NCI-H460 (cell line): ENCODE results near the gene ERCC6L. TPM values are rescaled to one million over a fixed set of nuclear protein-coding genes. Genes with fewer than 3 reads are reported as not detected.

ENCODE experiments used
- DNase-seq: peaks from one replicate; pipeline ENCODE4 v3.0.0-alpha.2; 2016; ENCODE audit warnings: low read depth; ENCODE audit errors: extremely low read depth
- polyA plus RNA-seq: library from polyadenylated mRNA; depleted of rRNA; stranded (reverse); fragments of >200 nt; gene quantifications from 2 replicates; pipeline ENCODE4 v1.2.3, GENCODE V29; 2014; cell fraction: nucleus; rRNA removed
- total RNA-seq: library from RNA; depleted of rRNA; stranded (reverse); fragments of >200 nt; shearing (Covaris generic); gene quantifications from 2 replicates; pipeline ENCODE4 v1.2.3, GENCODE V29; 2014; rRNA removed

Gene ERCC6L, protein sequence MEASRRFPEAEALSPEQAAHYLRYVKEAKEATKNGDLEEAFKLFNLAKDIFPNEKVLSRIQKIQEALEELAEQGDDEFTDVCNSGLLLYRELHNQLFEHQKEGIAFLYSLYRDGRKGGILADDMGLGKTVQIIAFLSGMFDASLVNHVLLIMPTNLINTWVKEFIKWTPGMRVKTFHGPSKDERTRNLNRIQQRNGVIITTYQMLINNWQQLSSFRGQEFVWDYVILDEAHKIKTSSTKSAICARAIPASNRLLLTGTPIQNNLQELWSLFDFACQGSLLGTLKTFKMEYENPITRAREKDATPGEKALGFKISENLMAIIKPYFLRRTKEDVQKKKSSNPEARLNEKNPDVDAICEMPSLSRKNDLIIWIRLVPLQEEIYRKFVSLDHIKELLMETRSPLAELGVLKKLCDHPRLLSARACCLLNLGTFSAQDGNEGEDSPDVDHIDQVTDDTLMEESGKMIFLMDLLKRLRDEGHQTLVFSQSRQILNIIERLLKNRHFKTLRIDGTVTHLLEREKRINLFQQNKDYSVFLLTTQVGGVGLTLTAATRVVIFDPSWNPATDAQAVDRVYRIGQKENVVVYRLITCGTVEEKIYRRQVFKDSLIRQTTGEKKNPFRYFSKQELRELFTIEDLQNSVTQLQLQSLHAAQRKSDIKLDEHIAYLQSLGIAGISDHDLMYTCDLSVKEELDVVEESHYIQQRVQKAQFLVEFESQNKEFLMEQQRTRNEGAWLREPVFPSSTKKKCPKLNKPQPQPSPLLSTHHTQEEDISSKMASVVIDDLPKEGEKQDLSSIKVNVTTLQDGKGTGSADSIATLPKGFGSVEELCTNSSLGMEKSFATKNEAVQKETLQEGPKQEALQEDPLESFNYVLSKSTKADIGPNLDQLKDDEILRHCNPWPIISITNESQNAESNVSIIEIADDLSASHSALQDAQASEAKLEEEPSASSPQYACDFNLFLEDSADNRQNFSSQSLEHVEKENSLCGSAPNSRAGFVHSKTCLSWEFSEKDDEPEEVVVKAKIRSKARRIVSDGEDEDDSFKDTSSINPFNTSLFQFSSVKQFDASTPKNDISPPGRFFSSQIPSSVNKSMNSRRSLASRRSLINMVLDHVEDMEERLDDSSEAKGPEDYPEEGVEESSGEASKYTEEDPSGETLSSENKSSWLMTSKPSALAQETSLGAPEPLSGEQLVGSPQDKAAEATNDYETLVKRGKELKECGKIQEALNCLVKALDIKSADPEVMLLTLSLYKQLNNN
- 6.7 and 7.1 TPM in 2 replicates for total RNA-seq
- polyA plus RNA-seq: 7.1 and 8.5 TPM in 2 replicates

DNA sequence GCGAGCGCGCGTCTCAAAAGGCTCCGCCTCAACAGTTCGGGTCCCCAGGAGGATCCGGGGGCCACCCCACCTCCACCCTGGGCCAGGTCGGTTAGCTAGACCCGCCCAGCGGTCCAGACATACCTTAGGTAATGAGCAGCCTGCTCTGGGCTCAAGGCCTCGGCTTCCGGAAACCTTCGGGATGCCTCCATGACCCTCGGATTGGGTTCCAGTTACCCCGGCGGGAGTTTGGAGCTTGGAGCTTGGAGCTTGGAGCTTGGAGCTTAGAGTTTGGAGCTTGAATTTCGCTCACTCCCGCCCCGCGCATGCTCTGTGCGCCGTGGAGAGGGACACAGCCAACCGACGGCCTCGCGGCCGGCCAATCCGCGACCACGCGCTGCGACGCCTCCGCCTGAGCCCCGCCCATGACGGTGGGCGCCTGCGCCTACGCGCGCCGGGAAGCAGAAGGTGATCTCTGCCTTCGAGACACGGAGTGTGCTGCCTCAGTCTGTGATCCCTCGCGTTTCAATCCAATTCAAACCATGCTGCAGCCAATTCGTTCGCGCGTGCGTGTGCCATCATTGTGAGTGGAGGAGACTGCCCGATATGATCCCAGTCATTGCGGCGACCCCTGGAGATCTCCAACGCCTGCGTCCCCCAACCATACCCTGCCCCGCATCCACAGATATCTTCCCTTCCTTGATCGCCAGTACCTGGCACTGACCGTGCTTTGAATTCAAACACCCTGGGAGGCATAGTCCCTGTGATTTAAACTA, at the start of gene ERCC6L:
ERCC6L (minus strand) TSS at position 307 of the 755 bp plus-strand sequence; CDS start at position 191, 116 bp downstream.
- peak; percentile 87 for DNase-seq

DNA sequence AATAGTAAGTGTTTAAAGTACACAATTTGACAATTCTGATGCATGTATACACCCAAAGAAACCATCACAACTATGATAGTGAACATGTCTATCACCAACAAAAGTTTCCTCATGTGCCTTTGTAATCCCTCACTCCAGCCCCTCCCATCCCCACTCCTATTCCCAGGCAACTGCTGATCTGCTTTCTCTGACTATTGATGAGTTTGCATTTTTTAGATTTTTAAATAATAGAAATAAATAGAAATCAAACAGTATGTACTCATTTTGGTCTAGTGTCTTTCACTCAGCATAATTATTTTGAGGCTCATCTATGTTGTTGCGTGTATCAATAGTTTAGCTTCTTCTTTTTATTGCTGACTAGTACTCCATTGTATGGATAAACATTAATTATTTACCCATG, 43.5 kb upstream of the ERCC6L start:
- DNase-seq: no peak

DNA sequence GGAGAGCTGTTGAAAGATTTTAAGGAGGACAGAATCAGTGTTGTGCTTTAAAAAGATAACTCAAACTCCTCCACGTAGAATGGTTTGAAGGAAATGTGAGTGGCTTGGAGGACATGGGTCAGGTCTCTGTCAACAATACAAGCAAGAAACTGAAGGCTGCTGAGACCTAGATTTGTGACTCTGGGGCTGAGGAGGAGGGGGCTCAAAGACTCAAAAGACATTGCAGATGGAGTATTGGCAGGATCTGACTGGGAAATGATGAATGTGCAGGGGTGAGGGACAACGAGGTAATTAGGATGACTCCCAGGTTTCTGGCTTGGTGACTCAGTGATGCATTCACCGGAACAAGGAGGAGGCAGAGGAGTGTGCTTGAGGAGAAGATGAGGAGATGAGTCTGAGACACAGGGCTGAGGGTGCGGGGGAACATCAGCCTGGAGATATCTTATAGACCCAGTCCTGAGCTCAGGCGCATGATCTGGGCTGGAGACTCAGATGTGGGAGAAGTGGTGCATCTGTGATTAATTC, 41.6 kb upstream of the ERCC6L start:
- DNase-seq: no peak

DNA sequence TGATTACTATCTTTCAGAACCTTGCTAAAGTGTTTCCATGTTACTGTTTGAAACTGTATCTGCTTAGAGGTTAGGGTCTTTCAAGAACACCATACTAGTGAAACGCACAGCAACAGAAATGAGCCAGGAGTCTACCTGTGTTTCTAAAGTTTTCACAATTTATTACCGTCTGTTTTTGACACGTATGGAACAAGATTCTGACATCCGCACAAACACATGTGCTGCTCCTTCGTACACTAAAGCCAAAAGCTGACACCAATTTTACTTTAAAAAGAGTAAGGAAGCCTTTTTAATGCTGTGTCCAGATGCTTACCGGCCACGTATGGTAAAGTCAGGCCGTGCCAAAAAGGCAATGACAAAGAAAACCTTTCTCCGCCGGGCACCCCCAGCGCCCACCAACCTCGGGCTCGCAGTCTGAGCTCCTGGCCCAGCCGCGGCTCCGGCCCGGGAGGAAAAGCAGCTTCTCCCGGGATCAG, 37.7 kb upstream of the ERCC6L start:
- no peak for DNase-seq

DNA sequence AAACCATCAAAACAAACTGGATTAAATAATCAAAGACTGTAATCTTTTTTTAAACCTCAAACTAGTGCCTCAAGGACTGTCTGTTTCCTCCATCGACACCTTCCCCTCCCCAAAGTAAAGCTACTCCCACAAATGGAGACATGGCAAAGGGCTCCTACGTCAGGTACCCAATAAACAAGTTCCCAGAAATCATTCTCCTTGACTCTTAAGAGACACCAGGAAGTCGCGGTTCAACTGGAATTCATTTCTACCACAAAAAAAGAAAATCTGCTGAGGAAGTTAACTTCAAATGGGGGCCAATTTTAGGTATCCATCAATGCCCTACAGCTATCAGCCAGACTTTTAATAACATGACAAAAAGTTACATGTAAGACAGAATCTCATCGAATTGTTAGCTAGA, 35.7 kb upstream of the ERCC6L start:
- DNase-seq: no peak

DNA sequence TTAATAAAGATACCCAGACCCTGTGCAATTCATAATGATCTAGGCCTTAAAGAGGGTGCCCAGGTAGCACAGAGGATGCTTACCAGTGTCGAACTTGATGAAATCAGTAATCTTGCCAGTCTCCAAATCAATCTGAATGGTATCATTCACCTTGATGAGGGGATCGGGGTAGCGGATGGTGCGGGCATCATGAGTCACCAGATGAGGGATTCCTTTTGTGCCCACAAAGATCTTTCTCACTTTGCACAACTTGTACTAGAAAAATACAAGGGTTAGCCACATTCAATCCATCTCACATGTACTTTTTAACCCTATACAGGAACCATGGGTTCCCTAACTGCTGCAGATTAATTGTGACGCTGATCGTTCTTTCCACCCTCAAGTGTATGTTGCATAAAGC, 34.9 kb upstream of the ERCC6L start:
- no peak for DNase-seq

DNA sequence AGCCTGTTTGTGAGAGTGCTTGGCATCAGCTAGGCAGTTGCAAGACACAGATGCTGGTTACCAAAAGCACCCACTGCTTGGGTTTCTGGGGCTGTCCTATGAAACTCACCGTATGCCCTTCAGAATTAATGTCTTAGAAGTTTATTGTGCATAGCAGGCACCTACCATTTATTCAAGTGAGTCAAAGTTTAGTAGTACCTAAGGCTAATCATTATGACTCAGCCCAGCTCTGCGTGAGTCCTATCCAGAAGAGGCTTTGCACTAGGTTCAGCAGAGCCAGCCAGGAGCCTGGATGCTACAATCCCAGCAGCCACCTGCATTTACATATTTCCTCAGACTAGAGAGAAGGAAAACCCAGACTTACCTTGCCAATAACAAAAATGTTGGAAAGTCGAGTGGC, 34.0 kb upstream of the ERCC6L start:
- no peak for DNase-seq

DNA sequence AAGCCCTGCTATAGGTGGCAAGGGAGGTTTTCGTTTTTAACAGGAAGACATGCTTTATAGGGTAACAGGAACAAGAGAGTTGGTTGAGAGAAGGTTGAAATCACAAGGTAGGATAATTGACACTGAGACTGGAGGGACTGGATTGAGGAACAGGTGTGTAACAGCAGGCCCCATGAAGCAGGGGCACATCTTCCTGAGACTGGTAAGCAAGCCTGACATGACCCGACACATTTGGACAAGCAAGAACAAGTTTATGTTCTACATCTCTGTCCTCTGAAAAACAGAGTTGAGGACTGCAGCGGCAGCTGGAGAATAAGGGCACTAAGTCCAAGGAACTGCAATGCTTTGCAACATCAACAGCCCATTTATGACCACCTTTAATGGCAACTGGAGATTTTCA, 33.0 kb upstream of the ERCC6L start:
- DNase-seq: no peak

DNA sequence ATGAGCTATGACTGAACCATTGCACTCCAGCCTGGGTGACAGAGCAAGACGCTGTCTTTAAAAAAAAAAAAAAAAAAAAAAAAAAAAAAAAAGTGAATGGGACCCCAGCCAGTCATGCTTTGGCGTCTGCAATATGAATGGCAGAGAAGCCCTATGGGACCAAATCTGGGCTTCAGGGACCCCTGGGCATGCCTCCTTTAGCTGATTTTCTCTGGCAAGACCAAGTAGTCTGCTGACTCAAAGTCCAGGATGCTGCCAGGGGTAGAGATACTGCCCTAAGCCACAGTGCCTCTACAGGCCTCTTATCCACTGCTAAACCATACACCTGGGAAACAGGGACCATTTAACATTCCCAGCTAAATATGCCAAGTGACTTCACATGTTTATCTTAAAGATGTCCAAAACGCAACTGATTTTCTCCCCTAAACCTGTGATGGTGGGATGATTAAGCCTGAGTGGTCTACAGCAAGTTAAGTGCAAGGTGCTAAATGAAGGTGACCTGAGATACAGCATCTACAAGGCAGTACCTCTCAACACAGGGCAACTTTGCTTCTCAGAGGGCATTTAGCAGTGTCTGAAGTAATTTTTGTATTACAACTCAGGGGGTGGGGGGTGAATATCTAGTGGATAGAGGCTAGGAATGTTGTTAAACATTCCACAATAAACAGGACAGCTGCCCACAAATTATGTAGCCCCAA, 32.4 kb upstream of the ERCC6L start:
- DNase-seq: no peak

DNA sequence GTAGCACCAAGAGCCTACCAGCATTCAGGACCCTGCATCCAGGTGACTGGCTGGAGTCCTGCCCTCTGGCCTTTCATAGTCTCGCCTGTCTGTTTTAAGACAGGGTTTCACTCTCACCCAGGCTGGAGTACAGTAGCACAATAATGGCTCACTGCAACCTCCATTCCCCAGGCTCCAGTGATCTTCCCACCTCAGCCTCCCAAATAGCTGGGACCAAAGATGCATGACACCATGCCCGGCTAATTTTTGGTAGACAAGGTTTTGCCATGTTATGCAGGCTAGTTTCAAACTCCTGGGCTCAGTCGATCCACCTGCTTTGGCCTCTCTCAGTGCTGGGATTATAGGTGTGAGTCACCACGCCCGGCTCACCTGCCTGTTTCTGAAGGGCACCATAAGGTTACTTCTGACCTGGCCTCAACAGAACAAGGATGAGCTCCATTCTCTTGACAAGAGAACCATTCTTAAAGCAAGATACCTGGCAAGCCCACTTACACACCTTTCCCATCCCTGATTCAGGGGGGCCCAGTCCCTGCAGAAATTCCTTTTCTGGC, 31.6 kb upstream of the ERCC6L start:
- DNase-seq: no peak

DNA sequence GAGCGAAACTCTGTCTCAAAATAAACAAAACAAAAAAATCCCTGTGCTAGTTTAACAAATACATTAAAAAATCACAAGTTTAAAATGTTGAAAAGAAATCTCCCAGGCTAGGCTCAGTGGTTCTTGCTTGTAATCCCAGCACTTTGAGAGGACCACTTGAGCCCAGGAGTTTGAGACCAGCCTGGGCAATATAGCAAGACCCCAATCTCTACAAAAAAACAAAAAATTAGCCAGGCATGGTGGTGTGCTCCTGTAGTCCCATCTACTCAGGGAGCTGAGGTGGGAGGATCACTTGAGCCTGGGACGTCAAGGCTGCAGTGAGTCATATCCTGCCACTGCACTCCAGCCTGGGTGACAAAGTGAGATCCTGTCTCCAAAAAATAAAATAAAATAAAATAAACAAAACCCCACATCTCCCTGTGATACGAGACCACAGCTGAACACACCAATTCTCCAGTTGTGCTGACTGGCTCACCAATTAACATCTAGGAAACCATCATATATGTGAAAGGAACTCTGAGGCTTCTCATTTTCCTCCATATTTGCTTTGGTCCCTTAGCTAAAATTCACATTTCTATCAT, 30.9 kb upstream of the ERCC6L start:
- no peak for DNase-seq

DNA sequence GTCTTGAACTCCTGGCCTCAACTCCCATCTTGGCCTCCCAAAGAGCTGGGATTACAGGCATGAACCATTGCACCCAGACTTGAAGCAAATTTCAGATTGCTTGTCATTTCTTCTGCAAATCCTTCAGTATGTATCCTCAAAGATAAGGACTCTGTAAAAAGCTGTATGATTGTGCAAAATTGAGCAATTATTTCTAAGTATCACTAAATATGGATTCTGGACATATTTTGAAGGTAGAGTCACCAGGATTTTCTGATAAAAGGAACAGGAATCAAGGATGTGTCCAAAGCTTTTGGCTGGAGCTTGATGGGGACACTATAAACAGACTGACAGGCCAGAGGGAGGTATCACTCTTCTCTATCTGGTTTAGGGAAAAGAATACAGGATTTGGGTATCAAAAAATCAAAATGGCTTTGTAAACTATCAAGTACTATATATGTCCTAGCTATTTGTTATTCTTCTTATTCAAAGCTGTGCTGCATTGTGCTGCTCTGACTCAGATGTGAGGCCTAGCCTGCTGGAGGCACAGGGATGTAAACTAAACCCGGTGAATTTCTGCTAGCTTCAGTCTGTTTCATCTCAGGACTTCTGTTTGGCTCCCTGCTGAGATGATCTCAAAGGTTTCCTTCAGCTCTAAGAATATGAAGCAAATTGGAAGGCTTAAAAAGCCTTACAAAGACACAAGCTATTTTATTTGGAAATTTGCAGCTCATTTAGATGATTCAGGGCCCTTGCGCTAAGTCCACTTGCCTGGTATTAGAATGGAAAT, 30.0 kb upstream of the ERCC6L start:
- no peak for DNase-seq

DNA sequence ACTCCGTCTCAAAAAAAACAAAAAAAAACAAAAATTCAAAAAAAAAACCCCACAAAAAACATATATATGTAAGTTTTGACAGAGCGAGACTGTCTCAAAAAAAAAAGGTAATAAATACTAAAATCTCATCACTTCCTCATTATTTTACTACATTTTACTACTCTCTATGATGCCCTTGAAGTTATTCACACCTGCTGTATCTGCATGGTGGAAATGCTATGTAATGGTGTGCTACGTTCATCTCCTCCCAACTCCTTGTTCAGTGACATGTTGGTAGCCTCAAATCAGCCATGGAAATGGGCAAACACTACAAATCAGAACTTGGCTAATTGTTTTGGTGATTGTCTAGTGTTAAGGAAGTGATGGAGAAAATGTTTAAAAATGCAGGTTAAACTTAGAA, 26.4 kb upstream of the ERCC6L start:
- DNase-seq: no peak

DNA sequence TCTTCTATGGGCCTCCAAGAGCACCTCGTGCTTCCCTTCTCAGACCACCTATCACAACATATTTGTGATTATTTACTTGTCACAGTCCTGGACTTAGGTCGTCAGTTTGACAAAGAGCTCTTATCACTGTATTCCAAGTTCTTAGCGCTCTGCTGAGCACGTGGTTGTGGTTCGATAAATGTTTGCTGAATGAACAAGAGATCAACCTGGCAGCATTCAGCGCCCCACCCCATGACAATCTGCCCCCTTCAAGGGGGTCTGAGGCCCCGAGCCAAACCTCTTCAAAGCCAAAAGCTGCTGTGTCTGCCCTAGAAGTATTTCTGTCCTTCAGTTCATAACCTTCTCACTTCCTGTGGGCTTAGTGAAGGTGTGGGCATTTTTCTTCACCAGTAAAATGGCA, 23.2 kb upstream of the ERCC6L start:
- no peak for DNase-seq

DNA sequence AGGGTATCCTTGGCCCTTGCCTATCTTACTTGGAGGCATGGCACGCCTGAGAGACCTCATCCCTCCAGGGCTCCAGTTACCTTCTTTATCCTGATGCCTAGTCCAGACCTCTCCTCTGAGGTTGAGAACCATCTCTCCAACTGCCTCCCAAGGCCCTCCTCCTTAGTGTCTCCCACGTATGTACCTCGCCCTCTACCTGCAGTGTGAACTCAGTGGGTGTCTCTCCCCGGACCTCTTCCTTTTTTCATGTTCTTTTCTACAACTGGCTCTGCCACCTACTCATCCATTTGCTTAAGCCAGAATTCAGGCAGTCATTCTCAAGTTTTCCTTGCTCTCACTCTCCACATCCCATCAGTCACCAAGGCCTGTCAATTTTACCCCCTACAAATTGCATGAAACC, 21.6 kb upstream of the ERCC6L start:
- DNase-seq: no peak

DNA sequence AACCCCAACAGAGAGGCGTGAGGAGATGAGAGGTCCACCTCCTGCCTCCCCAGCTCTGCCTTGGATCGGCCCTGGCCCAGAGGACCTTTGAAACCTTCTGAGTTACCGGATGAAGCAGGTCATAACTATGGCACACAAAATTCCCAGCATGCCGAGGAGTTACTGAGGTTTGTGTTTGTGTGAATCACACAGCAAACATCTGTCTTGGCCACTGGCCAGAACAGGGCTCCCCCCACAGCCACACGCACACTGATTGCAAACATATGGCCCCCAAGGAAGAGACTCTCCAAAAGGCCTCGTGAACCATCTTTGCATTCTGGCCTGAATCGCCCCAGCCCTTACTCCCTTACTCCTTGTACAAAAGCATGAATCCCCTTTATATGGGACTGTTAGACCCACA, 19.3 kb upstream of the ERCC6L start:
- DNase-seq: no peak

DNA sequence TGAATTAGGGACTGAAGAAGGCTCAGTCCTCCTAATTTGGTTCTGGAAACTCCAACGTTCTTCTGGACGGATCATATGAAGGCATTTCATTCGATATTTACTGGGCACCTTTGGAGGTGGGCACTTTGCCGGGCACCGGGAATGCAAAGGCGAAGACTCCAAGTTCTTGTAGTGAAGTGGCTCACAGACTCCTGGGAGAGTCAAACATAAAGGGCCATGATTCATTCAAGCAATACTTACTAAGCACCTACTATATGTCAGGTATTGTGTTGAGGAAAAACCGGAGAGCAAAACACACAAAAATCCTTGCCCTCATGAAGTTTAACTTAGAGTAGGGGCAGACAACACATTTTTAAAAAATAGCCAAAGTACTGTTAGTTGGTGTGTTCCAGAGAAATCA, 17.0 kb upstream of the ERCC6L start:
- DNase-seq: no peak

DNA sequence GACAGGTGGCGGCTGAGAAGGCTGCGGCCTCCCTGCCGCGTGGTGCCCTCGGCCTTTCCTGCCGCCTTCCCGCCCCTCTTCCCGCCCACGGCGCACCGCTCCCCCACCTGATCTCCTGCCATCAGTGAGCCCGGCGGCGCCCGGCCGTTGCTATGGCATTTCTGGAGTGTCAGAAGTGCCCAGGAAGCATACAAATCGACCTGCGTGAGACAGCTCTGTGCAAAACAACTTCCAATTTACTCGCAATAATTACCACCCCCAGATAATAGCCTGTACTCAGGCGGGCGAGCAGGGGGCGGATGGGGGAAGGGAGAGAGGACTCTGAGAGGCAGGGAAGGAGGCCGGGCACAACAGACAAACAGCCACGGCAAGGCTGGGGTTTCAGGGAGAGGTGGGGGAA, 16.6 kb upstream of the ERCC6L start:
- DNase-seq: no peak
